GM19240 (cell line): Measurements from ENCODE around the gene RPL35A.
"Not testable (repeated sequence)": the region's sequence is repeated elsewhere in the genome, so short reads cannot be mapped to it uniquely, and the experiment has no call there.

Experiments
- DNase-seq: peaks from one replicate; pipeline ENCODE4 v3.0.0; 2011; ENCODE audit warnings: low spot score; ENCODE audit not compliant: insufficient read length

Gene RPL35A

GRCh38 chr3:197949778-197950676 is at the start of gene RPL35A:
TSS of gene RPL35A (plus strand) at chr3:197950190. CDS start at chr3:197950968, 778 bp downstream.
- peak; percentile 63 for DNase-seq

GRCh38 chr3:197901626-197902025 is 48.4 kb upstream of the RPL35A start:
- DNase-seq, result no peak

- peak; percentile 59 for DNase-seq
Observed at GRCh38 chr3:197906023-197906849, 43.8 kb upstream of the RPL35A start.

- no peak for DNase-seq
Observed at GRCh38 chr3:197906850-197907187, 43.2 kb upstream of the RPL35A start.

- DNase-seq, result no peak
Observed at GRCh38 chr3:197907196-197907595, 42.8 kb upstream of the RPL35A start.

GRCh38 chr3:197908550-197908949 is 41.4 kb upstream of the RPL35A start:
- DNase-seq, result not testable (repeated sequence)

- no peak for DNase-seq
Observed at GRCh38 chr3:197908957-197909701, 40.9 kb upstream of the RPL35A start.

GRCh38 chr3:197912741-197913476 is 37.1 kb upstream of the RPL35A start:
- DNase-seq, result no peak

GRCh38 chr3:197913641-197914380 is 36.2 kb upstream of the RPL35A start:
- no peak for DNase-seq

GRCh38 chr3:197921429-197922275 is 28.3 kb upstream of the RPL35A start:
- DNase-seq, result not testable (repeated sequence)

GRCh38 chr3:197926418-197926817 is 23.6 kb upstream of the RPL35A start:
- DNase-seq, result no peak

GRCh38 chr3:197927578-197927977 is 22.4 kb upstream of the RPL35A start:
- not testable (repeated sequence) for DNase-seq

- no peak for DNase-seq
Observed at GRCh38 chr3:197936819-197937384, 13.1 kb upstream of the RPL35A start.

GRCh38 chr3:197940745-197941384 is 9.1 kb upstream of the RPL35A start:
- no peak for DNase-seq

- DNase-seq, result no peak
Observed at GRCh38 chr3:197942956-197943556, 6.9 kb upstream of the RPL35A start.

GRCh38 chr3:197949191-197949777 is 706 bp upstream of the RPL35A start:
- DNase-seq, result no peak

- DNase-seq, result no peak
Observed at GRCh38 chr3:197950677-197951061, 679 bp downstream of the RPL35A start.
